ENCODE results near the gene CPSF7.

Gene CPSF7

DNA sequence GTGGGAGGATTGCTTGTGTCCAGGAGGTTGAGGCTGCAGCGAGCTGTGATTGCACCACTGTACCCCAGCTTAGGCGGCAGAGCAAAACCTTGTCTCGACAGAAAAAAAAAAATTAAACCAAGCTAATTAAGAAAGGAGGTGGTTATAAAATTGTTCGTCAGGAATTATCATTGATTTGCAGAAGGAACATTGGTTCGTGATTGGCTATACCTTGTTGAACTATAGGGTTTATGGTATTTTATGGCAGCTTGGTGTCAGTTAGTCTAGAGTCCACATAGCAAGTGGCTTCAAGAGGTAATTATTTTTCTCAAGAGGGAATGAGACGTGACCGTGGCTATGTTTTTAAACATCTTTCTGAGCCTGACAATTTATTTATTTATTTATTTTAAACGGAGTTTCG is 48.9 kb downstream of the CPSF7 start:
- no peak for DNase-seq

GRCh38 chr11:61378713-61379313 is 51.0 kb downstream of the CPSF7 start:
- DNase-seq: no peak

GRCh38 chr11:61377461-61378160 is 52.2 kb downstream of the CPSF7 start:
- DNase-seq: no peak

DNA sequence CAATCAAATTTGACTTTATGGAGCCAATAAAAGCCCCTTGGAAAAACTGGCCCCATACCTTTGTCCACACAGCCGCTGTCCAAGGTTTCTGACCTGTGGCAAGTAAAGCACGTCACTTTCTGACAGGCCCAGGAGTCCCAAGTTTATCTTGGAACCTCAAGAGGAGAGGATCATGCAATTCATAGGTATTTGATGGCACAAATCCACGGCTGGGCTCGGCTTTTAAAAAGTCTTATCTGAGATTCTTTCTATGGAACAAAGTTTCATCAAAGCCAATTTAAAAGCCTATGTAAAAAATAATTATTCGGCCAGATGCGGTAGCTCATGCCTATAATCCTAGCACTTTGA is 54.0 kb downstream of the CPSF7 start:
- DNase-seq: no peak

DNA sequence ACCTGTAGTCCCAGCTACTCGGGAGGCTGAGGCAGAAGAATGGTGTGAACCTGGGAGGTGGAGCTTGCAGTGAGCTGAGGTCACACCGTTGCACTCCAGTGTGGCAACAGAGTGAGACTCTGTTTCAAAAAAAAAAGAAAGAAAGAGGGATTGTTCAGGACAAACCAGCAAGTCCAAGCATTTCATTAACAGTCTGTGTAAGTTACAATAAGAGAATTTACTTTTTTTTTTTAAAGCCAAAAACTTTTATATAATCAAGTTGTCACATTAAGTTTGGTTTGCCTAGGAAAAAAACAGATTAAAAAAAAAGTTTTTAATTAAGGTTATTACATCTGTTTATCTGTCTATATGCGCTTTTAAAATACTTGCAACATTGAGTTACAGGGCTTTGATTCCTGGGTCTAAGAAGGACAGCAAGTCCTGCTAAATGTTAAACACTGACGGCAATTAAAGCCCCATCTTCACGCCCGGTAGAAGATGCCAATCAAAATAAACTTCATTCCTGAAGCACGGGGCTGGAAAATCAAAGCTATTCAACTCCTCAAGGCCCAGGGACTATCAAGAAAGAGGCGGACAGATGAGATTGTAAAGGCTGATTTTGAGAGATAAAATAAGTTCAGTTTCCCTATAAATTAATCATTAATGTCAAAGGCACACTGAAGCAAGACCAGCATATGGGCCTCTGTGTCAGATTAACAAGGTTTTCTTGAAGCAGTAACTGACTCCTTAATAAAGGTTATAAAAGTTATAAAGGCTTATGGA is 56.9 kb downstream of the CPSF7 start:
- DNase-seq: no peak

DNA sequence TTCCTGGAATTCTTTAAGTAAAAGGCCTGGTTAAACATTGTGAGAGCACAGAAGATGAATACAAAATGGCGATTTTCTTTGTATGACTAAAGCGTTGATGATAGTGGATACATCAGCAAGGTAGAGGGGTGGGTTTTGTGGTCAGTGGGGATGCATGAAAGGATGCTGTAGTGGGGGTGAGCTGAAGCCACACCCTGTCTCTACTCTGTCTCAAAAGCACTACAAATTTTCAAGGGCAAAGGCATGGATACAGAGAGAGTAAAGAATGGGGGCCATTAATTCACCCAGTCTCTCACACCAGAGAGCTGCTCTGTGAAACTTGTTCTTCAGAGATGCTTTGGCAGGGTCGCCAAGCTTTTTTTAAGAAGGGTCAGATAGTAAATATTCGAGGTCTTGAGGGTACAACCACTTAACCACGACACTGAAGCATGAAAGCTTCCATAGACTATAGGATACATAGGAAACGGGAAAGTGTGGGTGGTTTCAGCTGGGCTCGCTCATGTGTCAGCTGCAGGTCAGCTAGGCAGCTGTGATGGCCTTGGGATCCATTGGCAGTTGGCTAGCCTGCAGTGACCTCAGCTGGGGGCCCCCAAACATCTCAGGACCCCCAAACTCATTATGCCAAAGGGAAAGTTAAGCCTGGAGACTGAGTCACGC is 59.3 kb downstream of the CPSF7 start:
- no peak for DNase-seq

DNA sequence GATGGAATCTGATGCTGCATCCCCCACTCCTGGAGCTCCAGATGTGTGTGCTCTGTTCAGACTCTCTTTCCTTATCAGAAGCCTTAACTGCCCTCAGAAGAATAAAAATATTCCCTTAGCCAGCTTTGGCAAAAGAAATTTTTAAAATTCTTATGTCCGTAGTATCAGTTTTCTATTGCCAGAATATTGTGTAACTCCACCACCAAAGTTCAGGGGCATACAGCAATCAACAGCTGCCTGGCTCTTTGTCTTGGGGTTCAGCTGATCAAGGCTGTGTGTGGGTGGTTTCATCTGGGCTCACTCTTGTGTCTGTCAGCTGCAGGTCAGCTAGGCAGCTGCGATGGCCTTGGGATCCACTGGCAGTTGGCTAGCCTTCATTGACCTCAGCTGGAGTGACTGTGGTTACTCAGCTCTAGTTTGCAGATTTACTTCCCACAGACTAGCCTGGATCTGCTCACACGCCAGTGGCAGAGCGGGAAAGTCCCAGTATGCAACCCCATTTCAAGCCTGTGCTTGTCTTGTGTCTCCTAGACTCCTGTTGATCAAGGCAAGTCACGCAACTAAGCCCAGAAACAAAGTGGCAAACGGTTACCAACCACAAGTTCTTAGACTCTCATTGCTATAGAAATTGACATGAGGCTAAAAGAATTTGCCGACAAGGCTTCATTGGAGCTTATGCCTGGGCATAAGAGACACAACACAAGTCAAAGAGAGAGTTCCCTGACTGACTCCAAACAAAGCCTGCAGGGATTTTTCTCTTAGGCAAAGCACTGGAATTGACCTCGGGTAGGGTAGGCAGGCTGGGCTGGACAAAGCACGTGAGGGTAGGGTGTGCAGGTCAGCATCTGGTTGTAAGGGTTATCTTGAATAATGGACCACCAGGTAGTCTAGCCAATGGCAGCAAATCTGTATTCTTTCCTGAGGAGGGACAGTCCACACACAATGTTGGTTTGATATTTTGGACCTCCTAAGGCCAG is 60.1 kb downstream of the CPSF7 start:
- DNase-seq: no peak

- no peak for DNase-seq
These were observed 61.1 kb downstream of the CPSF7 start for GRCh38 chr11:61368646-61369045.

DNA sequence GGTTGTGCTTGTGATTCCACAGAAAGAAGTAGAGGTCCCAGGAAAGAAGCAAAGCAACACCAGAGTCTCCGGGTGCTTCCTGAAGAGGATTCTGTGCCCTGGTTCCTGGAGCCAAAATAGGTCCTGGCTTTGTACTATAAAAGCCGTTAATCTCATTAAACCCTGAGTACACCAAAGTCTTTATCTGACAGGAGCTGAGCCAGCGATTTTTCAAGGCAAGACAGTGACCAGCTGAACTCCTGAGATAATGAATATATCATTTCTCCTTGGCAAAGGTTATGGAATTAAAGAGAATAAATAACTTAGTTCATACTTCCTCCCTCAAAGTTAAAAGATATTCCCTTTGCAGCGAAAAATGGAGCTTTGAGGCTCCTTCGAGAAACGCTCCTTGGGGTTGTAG is 62.4 kb downstream of the CPSF7 start:
- no peak for DNase-seq

GRCh38 chr11:61364012-61364675 is 65.6 kb downstream of the CPSF7 start:
- no peak for DNase-seq

DNA sequence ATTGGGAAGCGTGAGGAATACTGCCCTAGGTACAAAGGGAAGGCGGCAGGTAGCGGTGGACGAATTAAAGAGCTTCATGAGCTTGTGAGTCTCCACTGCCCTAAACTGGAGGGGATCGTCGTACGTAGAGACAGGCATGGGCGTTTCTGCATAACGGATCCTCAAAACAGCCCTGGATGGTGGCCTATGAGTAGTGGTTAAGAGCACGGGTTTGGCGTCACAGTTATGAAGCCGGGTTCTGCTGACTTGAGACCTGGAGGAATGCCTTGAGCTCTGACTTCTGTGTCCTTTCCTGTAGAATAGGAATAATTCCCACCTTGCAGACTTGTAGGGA is 67.3 kb downstream of the CPSF7 start:
- no peak for DNase-seq

- DNase-seq: peak; percentile 89
These were observed 67.8 kb downstream of the CPSF7 start, which contains the start of the genes CYB561A3 and TMEM138 for GRCh38 chr11:61361741-61362541. CYB561A3 (minus strand) TSS chr11:61361882; CDS start chr11:61356713, 5,169 bp downstream. TMEM138 (plus strand) TSS chr11:61362374; CDS start chr11:61364391, 2,017 bp downstream.

DNA sequence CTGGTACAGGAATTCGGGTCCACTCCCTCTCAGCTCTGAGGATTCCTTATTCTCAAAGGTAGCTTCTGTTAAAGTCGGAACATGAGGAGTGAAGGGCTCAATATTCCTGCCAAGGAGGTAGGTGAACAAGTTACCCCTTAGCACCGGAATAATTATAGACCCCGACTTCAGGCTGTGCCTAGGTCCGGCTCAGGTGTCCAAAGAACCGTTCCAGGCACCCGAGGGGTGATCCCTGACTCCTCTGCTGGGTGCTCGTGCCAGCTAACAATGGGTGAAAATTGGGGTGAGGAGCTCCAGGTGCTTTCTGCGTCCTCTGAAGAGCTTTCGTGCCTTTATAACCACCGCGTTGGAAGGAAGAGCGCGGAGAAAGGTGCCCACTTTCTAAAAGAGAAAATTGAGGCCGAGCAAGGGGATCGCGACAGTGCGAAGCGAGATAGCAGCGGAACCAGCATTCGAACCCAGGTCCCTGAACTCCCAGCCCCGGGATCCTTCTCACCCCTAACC is 68.5 kb downstream of the CPSF7 start:
- DNase-seq: no peak

DNA sequence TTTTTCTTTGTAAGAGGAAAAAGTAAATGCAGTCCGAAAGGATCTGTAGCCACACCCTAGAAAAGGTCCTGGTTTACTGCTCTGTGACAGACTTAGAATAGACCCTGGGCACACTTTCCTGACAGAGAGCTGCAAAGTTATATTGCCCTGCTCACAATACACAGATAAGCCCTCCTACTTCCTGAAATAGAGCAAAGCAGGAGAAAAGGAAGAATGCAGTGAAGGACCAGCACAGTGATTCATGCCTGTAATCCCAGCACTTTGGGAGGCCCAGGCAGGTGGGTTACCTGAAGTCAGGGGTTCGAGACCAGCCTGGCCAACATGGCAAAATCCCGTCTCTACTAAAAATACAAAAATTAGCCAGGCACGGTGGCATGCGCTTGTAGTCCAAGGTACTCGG is 70.3 kb downstream of the CPSF7 start:
- DNase-seq: no peak

DNA sequence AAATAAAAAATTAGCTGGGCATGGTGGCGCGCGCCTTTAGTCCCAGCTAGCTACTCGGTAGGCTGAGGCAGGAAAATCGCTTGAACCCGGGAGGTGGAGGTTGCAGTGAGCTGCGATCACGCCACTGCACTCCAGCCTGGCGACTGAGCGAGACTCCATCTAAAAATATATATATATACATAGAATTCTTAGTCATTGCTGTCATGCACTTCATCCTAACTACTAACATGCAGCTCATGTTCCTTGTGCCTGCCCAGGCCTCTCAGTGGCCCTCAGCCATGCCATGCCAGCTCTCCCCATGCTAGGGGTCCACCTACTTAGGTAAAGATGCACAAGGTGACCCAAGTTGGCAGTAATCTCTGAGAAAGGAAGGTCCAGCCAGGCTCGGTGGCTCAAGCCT is 71.2 kb downstream of the CPSF7 start:
- DNase-seq: no peak

GRCh38 chr11:61357894-61358239 is 71.9 kb downstream of the CPSF7 start:
- DNase-seq: no peak

GRCh38 chr11:61357233-61357893 is 72.4 kb downstream of the CPSF7 start:
- DNase-seq: no peak

DNA sequence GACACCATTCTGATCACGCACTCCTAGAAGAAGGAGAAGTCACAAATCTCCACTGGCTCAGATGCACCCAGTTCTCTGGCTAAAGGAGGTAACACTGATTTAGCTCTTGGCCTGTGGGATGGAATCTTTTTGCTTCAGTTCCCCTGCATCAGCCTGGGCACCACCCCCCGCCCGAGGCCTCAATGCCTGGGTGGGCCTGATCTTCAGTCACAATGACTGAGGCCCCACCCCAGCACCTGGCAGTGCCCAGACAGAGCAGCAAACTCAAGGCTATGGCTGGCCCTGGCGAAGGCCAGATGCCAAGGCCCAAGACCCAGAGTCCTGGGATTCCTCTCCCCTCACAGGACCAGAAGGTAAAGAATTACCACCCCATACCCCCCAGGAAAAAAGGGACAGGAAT is 73.1 kb downstream of the CPSF7 start:
- no peak for DNase-seq

DNA sequence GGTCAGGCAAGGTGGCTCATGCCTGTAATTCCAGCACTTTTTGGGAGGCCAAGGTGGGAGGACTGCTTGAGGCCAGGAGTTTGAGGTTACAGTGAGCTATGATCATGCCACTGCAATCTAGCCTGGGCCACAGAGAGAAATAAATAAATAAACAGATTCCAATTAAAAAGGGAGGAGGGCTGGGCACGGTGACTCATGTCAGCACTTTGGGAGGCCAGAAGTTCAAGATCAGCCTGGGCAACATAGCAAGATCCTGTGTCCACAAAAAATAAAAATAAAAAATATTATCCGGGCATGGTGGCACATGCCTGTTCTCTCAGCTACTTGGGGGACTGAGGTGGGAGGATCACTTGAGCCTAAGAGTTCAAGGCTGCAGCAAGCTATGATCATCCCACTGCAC is 75.6 kb downstream of the CPSF7 start:
- DNase-seq: no peak

Data from CD4-positive, alpha-beta T cell treated with Interleukin-17A for 4 hours (primary cell).